DMS53 (cell line): ENCODE results near the gene OPHN1.
"Not testable (repeated sequence)": the region's sequence is repeated elsewhere in the genome, so short reads cannot be mapped to it uniquely, and the experiment has no call there.

Experiments
- DNase-seq: peaks from one replicate; lab custom pipeline; 2025; lab: John Stamatoyannopoulos, UW

The OPHN1 gene

GRCh38 chrX:68355629-68355920, 77.7 kb downstream of the OPHN1 start:
- peak; percentile 46 for DNase-seq

- DNase-seq, result peak; percentile 45
Measured at GRCh38 chrX:68354879-68355628, 78.2 kb downstream of the OPHN1 start.

- DNase-seq, result no peak
Measured at GRCh38 chrX:68345025-68345424, 88.3 kb downstream of the OPHN1 start.

GRCh38 chrX:68343551-68343950, 89.7 kb downstream of the OPHN1 start:
- no peak for DNase-seq

- no peak for DNase-seq
Measured at GRCh38 chrX:68332201-68332731, 101.0 kb downstream of the OPHN1 start.

GRCh38 chrX:68326841-68327240, 106.5 kb downstream of the OPHN1 start:
- not testable (repeated sequence) for DNase-seq

- no peak for DNase-seq
Measured at GRCh38 chrX:68307769-68308168, 125.5 kb downstream of the OPHN1 start.

- no peak for DNase-seq
Measured at GRCh38 chrX:68304602-68305001, 128.7 kb downstream of the OPHN1 start.

GRCh38 chrX:68299898-68300297, 133.4 kb downstream of the OPHN1 start:
- DNase-seq, result no peak

- DNase-seq, result no peak
Measured at GRCh38 chrX:68292471-68292870, 140.8 kb downstream of the OPHN1 start.

- DNase-seq, result no peak
Measured at GRCh38 chrX:68288127-68288526, 145.2 kb downstream of the OPHN1 start.

GRCh38 chrX:68287419-68287818, 145.9 kb downstream of the OPHN1 start:
- DNase-seq, result no peak

GRCh38 chrX:68286980-68287379, 146.3 kb downstream of the OPHN1 start:
- no peak for DNase-seq

- no peak for DNase-seq
Measured at GRCh38 chrX:68286076-68286475, 147.2 kb downstream of the OPHN1 start.

GRCh38 chrX:68284281-68284904, 148.9 kb downstream of the OPHN1 start:
- DNase-seq, result no peak

- no peak for DNase-seq
Measured at GRCh38 chrX:68273887-68274286, 159.4 kb downstream of the OPHN1 start.

- DNase-seq, result not testable (repeated sequence)
Measured at GRCh38 chrX:68264793-68265192, 168.5 kb downstream of the OPHN1 start.

- no peak for DNase-seq
Measured at GRCh38 chrX:68261060-68261672, 172.1 kb downstream of the OPHN1 start.

- DNase-seq, result no peak
Measured at GRCh38 chrX:68256990-68257389, 176.3 kb downstream of the OPHN1 start.

- no peak for DNase-seq
Measured at GRCh38 chrX:68254738-68255645, 178.3 kb downstream of the OPHN1 start.

GRCh38 chrX:68252664-68253063, 180.6 kb downstream of the OPHN1 start:
- peak; percentile 11 for DNase-seq

GRCh38 chrX:68249903-68250302, 183.4 kb downstream of the OPHN1 start:
- DNase-seq, result no peak
